ENCODE measurements around the gene COL8A1.
A peak's percentile ranks its signal among the peaks of the same experiment; 100 is the strongest.

COL8A1 gene

GRCh38 chr3:99644746-99645145 is 6.4 kb downstream of the COL8A1 start:
- no peak for DNase-seq (ENCODE audit: low read depth in 1 of 2, low spot score in 1 of 2)
- in situ Hi-C loops (cut with HindIII; ENCODE audit: low pct_unique_long_range_greater_than_20kb, low sequenced_read_pairs): no loop called here
- no peak for TF ChIP-seq JUND (IDR thresholded peaks at IDR 0.05; ENCODE audit: low read depth)

DNA sequence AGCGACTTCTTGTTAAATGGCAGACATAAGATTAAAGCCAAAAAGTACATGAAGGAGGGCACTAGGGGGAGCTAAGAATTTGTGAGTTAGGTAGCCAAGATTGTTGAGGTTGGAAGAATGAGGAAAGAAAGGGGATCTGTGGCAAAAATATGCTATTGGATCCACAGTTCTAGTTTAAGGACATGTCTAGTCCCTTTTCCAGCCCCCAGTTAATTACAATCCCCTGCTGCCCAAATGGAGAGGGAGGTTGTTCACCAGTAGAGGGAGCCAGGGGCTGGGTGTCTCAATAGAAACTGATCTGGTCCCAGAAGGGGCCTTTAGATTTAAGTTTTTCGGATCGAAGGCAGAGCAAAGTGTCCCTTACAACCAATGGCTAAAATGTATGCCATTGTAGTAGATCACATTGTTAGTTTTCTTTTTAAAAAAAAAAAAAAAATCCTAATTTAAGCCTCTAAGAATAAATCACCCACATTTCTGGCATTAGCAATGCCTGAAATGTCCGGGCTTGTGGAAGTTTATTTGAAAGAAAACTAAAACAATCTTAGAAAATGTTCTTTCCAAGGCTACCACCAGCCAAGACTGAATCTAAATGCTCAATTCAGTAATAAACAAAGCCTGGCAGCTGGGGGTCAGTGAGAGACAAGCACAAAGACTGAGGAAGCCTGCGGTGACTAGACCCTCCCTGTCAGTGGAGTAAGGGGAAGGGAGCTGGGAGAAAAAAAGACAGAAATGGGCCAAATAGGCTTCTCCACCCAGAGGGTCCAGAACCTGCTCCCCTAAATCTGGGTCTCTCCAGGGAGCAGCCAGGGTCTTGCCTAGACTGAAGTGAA is 7.1 kb downstream of the COL8A1 start:
- DNase-seq (ENCODE audit: low read depth in 1 of 2, low spot score in 1 of 2): peak in 1 of 2 experiments; percentile 38
- in situ Hi-C loops (cut with HindIII; ENCODE audit: low pct_unique_long_range_greater_than_20kb, low sequenced_read_pairs): no loop called here
- TF ChIP-seq JUND (IDR thresholded peaks at IDR 0.05; ENCODE audit: low read depth): no peak

- in situ Hi-C loops (cut with HindIII; ENCODE audit: low pct_unique_long_range_greater_than_20kb, low sequenced_read_pairs): no loop called here
- TF ChIP-seq JUND (IDR thresholded peaks at IDR 0.05; ENCODE audit: low read depth): no peak
- no peak for DNase-seq (ENCODE audit: low read depth in 1 of 2, low spot score in 1 of 2)
Measured at GRCh38 chr3:99646107-99646435, 7.7 kb downstream of the COL8A1 start.

GRCh38 chr3:99647081-99647480 is 8.7 kb downstream of the COL8A1 start:
- in situ Hi-C loops (cut with HindIII; ENCODE audit: low pct_unique_long_range_greater_than_20kb, low sequenced_read_pairs): no loop called here
- no peak for DNase-seq (ENCODE audit: low read depth in 1 of 2, low spot score in 1 of 2)
- TF ChIP-seq JUND (IDR thresholded peaks at IDR 0.05; ENCODE audit: low read depth): no peak

DNA sequence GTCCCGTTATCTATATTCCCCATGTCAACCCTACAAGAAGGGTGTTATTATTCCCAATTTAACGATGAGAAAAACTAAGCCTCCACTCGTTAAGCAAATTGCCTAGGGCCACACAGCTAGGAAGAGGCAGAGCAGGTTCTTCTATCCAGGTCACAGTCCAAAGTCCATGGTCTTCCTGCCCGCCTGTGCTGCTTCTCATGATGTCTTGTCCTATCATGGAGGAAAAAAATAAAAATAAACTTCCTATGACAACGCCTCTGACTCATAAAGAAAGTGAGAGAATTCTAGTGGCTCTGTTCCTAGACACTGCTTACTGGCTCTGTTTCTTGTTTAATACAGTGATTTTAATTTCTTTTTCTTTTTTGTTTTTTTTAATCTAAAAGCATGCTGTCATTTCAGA is 9.7 kb downstream of the COL8A1 start:
- peak in 1 of 2 experiments; percentile 58 for DNase-seq (ENCODE audit: low read depth in 1 of 2, low spot score in 1 of 2)
- TF ChIP-seq JUND (IDR thresholded peaks at IDR 0.05; ENCODE audit: low read depth): no peak
- in situ Hi-C loops (cut with HindIII; ENCODE audit: low pct_unique_long_range_greater_than_20kb, low sequenced_read_pairs): no loop called here

DNA sequence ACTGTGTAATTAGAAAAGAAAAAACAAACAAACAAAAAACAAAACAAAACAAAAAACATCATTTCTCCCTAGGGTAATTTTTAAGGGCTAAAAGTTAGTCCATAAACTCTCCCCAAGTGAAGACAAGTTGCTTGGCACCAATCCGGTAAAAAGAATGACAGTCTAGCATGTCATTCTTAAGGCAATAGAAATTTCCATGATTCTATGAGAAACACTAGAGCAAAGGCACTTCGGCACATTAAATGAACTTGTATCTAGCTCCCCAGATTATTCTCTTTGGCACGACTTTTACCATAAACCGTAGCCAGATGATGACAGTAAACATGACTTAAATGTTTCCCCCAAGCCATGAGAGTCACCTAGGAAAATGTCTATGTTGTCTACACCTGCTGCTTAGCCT is 10.1 kb downstream of the COL8A1 start:
- DNase-seq (ENCODE audit: low read depth in 1 of 2, low spot score in 1 of 2): no peak
- TF ChIP-seq JUND (IDR thresholded peaks at IDR 0.05; ENCODE audit: low read depth): no peak
- in situ Hi-C loops (cut with HindIII; ENCODE audit: low pct_unique_long_range_greater_than_20kb, low sequenced_read_pairs): no loop called here

GRCh38 chr3:99651531-99651930 is 13.1 kb downstream of the COL8A1 start:
- in situ Hi-C loops (cut with HindIII; ENCODE audit: low pct_unique_long_range_greater_than_20kb, low sequenced_read_pairs): no loop called here
- DNase-seq (ENCODE audit: low read depth in 1 of 2, low spot score in 1 of 2): no peak
- TF ChIP-seq JUND (IDR thresholded peaks at IDR 0.05; ENCODE audit: low read depth): no peak

DNA sequence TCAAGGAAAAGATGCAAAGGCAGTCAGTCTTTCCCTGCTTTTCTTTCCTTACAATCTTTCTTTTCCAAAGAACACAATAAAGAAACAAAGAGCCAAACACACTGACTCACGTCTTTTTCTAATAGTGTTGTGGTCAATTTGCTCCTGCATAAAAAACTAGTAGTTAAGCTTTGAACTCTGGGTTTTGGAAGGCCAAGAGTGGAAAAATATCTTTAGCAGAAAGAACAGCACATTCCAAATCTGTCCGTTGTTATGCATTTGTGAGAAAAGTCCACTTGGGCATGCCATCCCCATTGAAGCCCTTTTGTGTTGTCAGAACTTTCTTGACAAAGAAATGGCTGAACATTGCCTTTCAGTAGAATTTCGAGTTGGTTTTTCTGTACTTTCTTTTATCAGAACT is 18.2 kb downstream of the COL8A1 start:
- in situ Hi-C loops (cut with HindIII; ENCODE audit: low pct_unique_long_range_greater_than_20kb, low sequenced_read_pairs): no loop called here
- TF ChIP-seq JUND (IDR thresholded peaks at IDR 0.05; ENCODE audit: low read depth): no peak
- DNase-seq (ENCODE audit: low read depth in 1 of 2, low spot score in 1 of 2): no peak

GRCh38 chr3:99658274-99658673 is 19.9 kb downstream of the COL8A1 start:
- in situ Hi-C loops (cut with HindIII; ENCODE audit: low pct_unique_long_range_greater_than_20kb, low sequenced_read_pairs): no loop called here
- no peak for DNase-seq (ENCODE audit: low read depth in 1 of 2, low spot score in 1 of 2)
- no peak for TF ChIP-seq JUND (IDR thresholded peaks at IDR 0.05; ENCODE audit: low read depth)

DNA sequence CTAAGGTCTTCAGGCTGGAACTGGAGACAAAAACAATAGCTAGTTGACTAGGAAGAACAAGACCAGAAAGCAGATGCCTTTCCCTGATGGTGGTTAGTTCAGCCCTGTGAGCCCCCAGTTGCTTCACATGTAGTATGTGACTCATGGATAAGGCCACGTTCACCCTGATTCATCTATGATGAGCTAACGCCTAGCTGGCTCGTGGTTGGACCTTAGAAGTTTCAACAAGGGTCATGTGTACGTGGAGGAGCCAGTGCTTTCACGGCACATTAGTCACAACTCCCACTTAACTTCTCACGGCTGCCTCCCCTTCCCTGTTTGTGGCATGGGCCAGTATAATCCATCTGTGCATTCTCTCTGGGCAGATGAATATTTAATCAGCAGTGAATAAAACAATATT is 20.6 kb downstream of the COL8A1 start:
- in situ Hi-C loops (cut with HindIII; ENCODE audit: low pct_unique_long_range_greater_than_20kb, low sequenced_read_pairs): no loop called here
- TF ChIP-seq JUND (IDR thresholded peaks at IDR 0.05; ENCODE audit: low read depth): no peak
- no peak for DNase-seq (ENCODE audit: low read depth in 1 of 2, low spot score in 1 of 2)

GRCh38 chr3:99659951-99660350 is 21.6 kb downstream of the COL8A1 start:
- no peak for DNase-seq (ENCODE audit: low read depth in 1 of 2, low spot score in 1 of 2)
- in situ Hi-C loops (cut with HindIII; ENCODE audit: low pct_unique_long_range_greater_than_20kb, low sequenced_read_pairs): no loop called here
- TF ChIP-seq JUND (IDR thresholded peaks at IDR 0.05; ENCODE audit: low read depth): no peak

- TF ChIP-seq JUND (IDR thresholded peaks at IDR 0.05; ENCODE audit: low read depth): no peak
- in situ Hi-C loops (cut with HindIII; ENCODE audit: low pct_unique_long_range_greater_than_20kb, low sequenced_read_pairs): no loop called here
- DNase-seq (ENCODE audit: low read depth in 1 of 2, low spot score in 1 of 2): no peak
Measured at GRCh38 chr3:99662838-99663570, 24.6 kb downstream of the COL8A1 start.

- TF ChIP-seq JUND (IDR thresholded peaks at IDR 0.05; ENCODE audit: low read depth): no peak
- in situ Hi-C loops (cut with HindIII; ENCODE audit: low pct_unique_long_range_greater_than_20kb, low sequenced_read_pairs): no loop called here
- DNase-seq (ENCODE audit: low read depth in 1 of 2, low spot score in 1 of 2): no peak
Measured at GRCh38 chr3:99663977-99664376, 25.6 kb downstream of the COL8A1 start.

Measured in T47D (cell line).